AG10803 (cell line): Measurements from ENCODE around the gene MCRIP1.

Experiments
- DNase-seq: peaks from one replicate; pipeline ENCODE4 v3.0.0; 2010; ENCODE audit warnings: low read depth
- H3K4me3 ChIP-seq: 2 replicates; pipeline ENCODE4 v1.5.1; 2011; ENCODE audit warnings: mild to moderate bottlenecking, low read length, control low read depth
- TF ChIP-seq, protein P1 (sequence below): conservative IDR thresholded peaks from 2 replicates; pipeline ENCODE4 v1.5.1; 2011; ENCODE audit warnings: mild to moderate bottlenecking, low read length, control low read depth, inconsistent platforms

MCRIP1 gene

DNA sequence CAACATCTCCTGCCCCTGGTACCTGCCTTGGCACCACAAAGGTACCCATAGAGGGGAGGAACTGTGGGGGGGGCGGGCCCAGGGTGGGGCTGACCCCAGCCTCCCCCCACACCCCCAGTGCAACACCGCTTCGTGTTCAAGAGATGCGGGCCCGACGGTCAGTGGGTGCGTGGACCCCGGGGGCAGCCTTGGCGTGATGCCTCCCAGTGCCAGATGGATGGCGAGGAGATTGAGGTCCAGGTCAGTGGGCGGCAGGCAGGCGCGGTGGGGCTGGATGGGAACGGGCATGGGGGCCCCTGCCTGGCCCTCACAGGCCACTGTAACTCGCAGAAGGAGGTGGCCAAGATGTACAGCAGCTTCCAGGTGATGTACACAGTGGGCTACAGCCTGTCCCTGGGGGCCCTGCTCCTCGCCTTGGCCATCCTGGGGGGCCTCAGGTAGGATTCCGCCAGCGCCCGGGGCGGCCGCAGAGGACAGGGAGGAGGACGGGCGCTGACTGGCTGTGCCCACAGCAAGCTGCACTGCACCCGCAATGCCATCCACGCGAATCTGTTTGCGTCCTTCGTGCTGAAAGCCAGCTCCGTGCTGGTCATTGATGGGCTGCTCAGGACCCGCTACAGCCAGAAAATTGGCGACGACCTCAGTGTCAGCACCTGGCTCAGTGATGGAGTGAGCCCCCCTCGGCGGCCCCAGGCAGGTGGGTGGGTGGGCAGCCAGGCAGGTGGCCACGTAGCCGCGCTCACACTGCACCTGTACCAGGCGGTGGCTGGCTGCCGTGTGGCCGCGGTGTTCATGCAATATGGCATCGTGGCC, 22.0 kb downstream of the MCRIP1 start:
- DNase-seq, result no peak
- H3K4me3 ChIP-seq, result no peak overlapping the region
- TF ChIP-seq, protein P1, sequence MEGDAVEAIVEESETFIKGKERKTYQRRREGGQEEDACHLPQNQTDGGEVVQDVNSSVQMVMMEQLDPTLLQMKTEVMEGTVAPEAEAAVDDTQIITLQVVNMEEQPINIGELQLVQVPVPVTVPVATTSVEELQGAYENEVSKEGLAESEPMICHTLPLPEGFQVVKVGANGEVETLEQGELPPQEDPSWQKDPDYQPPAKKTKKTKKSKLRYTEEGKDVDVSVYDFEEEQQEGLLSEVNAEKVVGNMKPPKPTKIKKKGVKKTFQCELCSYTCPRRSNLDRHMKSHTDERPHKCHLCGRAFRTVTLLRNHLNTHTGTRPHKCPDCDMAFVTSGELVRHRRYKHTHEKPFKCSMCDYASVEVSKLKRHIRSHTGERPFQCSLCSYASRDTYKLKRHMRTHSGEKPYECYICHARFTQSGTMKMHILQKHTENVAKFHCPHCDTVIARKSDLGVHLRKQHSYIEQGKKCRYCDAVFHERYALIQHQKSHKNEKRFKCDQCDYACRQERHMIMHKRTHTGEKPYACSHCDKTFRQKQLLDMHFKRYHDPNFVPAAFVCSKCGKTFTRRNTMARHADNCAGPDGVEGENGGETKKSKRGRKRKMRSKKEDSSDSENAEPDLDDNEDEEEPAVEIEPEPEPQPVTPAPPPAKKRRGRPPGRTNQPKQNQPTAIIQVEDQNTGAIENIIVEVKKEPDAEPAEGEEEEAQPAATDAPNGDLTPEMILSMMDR, result no peak

GRCh38 chr17:81810476-81810875, 22.6 kb downstream of the MCRIP1 start:
- TF ChIP-seq, protein P1, result no peak
- no peak overlapping the region for H3K4me3 ChIP-seq
- DNase-seq, result no peak

DNA sequence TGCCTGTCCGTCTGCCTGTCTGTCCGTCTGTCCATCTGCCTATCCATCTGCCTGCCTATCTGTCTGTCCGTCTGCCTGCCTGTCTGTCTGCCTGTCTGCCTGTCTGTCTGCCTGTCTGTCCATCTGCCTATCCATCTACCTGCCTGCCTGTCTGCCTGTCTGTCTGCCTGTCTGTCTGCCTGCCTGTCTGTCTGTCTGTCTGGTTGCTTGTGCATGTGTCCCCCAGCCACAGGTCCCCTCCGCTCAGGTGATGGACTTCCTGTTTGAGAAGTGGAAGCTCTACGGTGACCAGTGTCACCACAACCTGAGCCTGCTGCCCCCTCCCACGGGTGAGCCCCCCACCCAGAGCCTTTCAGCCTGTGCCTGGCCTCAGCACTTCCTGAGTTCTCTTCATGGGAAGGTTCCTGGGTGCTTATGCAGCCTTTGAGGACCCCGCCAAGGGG, 23.5 kb downstream of the MCRIP1 start:
- H3K4me3 ChIP-seq, result no peak overlapping the region
- DNase-seq, result no peak
- TF ChIP-seq, protein P1, result no peak

- DNase-seq, result no peak
- no peak overlapping the region for H3K4me3 ChIP-seq
- TF ChIP-seq, protein P1, result no peak
Observed at GRCh38 chr17:81808778-81809555, 24.1 kb downstream of the MCRIP1 start.

GRCh38 chr17:81807839-81808238, 25.3 kb downstream of the MCRIP1 start:
- no peak for DNase-seq
- TF ChIP-seq, protein P1, result no peak
- H3K4me3 ChIP-seq, result no peak overlapping the region

- TF ChIP-seq, protein P1, result no peak
- no peak overlapping the region for H3K4me3 ChIP-seq
- no peak for DNase-seq
Observed at GRCh38 chr17:81807210-81807719, 25.8 kb downstream of the MCRIP1 start.
